ENCODE results near the gene F7. TPM values are rescaled to one million over a fixed set of nuclear protein-coding genes. Genes with fewer than 3 reads are reported as not detected.

F7 gene
- total RNA-seq, 1 donor from 2014 or later: 3.0 TPM

DNA sequence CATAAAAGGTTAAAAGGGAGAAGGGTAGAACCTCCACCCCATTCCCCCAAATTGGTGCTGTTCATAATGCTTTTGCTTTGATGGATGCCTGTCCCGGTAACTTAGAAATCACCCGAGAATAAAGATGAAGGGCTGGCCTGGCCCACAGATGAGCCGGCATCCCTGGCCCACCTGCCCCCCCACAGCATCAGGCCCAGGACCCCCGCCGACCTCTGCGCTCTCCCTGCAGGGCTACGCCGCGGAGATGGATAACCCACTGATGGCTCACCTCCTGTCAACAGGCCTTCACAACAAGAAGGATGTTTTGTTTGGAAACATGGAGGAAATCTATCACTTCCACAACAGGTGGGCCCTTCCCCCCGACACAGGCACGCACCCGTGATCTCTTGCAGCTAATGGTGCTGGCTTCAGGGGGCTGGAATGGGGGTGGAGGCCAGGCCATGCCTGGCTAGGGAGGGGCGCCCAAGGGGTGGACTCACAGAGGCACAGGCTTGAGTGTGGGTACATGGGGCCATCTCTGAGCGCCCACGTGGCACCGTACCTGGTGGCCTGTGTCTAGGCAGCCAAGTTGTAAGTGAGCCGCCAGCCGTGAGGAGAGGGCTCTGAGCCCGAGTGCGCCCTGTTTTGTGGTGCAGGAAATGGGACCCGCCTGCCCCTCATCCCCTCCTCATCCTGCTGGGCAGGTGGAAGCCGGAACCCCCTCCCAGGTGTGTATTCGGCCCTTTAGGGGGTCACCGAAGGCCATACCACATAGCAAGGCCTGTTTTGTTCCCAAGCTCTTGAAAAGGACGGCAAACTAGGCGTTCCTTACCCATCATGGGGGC lies 23.2 kb upstream of the F7 start:
- DNase-seq (ENCODE audit: extremely low spot score, unreplicated experiment): no peak
- Mint-ChIP-seq H3K36me3 (peaks cover 3% of the 10 kb centered on the region), H3K27me3 (no peaks in the 10 kb centered on the region), H3K9me3 (no peaks in the 10 kb centered on the region), H3K4me3 (no peak overlapping the region), H3K27ac (no peak overlapping the region), H3K4me1 (ENCODE audit: unreplicated experiment) (peaks cover 6% of the 10 kb centered on the region)
- no peak for TF ChIP-seq CTCF (conservative IDR thresholded peaks at IDR 0.05)

GRCh38 chr13:113083022-113083373 lies 22.6 kb upstream of the F7 start:
- Mint-ChIP-seq H3K4me3 (no peak overlapping the region), H3K4me1 (ENCODE audit: unreplicated experiment) (peaks cover 6% of the 10 kb centered on the region), H3K36me3 (peaks cover 3% of the 10 kb centered on the region), H3K27me3 (no peaks in the 10 kb centered on the region), H3K9me3 (no peaks in the 10 kb centered on the region), H3K27ac (peak overlapping the region; percentile 78)
- TF ChIP-seq CTCF (conservative IDR thresholded peaks at IDR 0.05): no peak
- no peak for DNase-seq (ENCODE audit: extremely low spot score, unreplicated experiment)

- H3K36me3 Mint-ChIP-seq: peaks cover 3% of the 10 kb centered on the region
- no peaks in the 10 kb centered on the region for H3K27me3 Mint-ChIP-seq
- DNase-seq (ENCODE audit: extremely low spot score, unreplicated experiment): no peak
- H3K9me3 Mint-ChIP-seq: no peaks in the 10 kb centered on the region
- peaks cover 6% of the 10 kb centered on the region for H3K4me1 Mint-ChIP-seq (ENCODE audit: unreplicated experiment)
- H3K4me3 Mint-ChIP-seq: peak overlapping the region; percentile 1
- TF ChIP-seq CTCF (conservative IDR thresholded peaks at IDR 0.05): no peak
- peak overlapping the region; percentile 78 for H3K27ac Mint-ChIP-seq
Observed at GRCh38 chr13:113083402-113084061, 22.1 kb upstream of the F7 start.

- Mint-ChIP-seq H3K9me3 (no peaks in the 10 kb centered on the region), H3K4me1 (ENCODE audit: unreplicated experiment) (peaks cover 8% of the 10 kb centered on the region), H3K27ac (peak overlapping the region; percentile 78), H3K36me3 (peaks cover 2% of the 10 kb centered on the region), H3K27me3 (no peaks in the 10 kb centered on the region), H3K4me3 (peak overlapping the region; percentile 1)
- DNase-seq (ENCODE audit: extremely low spot score, unreplicated experiment): no peak
- peak; percentile 55 for TF ChIP-seq CTCF (conservative IDR thresholded peaks at IDR 0.05)
Observed at GRCh38 chr13:113084094-113084942, 21.3 kb upstream of the F7 start.

GRCh38 chr13:113084943-113085540 lies 20.5 kb upstream of the F7 start:
- no peak for TF ChIP-seq CTCF (conservative IDR thresholded peaks at IDR 0.05)
- no peaks in the 10 kb centered on the region for H3K36me3 Mint-ChIP-seq
- no peaks in the 10 kb centered on the region for H3K27me3 Mint-ChIP-seq
- no peak overlapping the region for H3K27ac Mint-ChIP-seq
- peaks cover 10% of the 10 kb centered on the region for H3K4me1 Mint-ChIP-seq (ENCODE audit: unreplicated experiment)
- no peak overlapping the region for H3K4me3 Mint-ChIP-seq
- DNase-seq (ENCODE audit: extremely low spot score, unreplicated experiment): no peak
- H3K9me3 Mint-ChIP-seq: no peaks in the 10 kb centered on the region

Measured in type B pancreatic cell (in vitro differentiated cells).